LHCN-M2 (cell line): Measurements from ENCODE around the gene CPSF4. TPM values are rescaled to one million over a fixed set of nuclear protein-coding genes. Genes with fewer than 3 reads are reported as not detected.
A peak's percentile ranks its signal among the peaks of the same experiment; 100 is the strongest.

ENCODE experiments used
- DNase-seq: peaks from one replicate; pipeline ENCODE4 v3.0.0-alpha.2; 2012; ENCODE audit warnings: low read depth
- total RNA-seq: library from RNA; depleted of rRNA; stranded (reverse); fragments of >200 nt; gene quantifications from 2 replicates; pipeline ENCODE4 v1.2.3, GENCODE V29; 2014

CPSF4 gene
- total RNA-seq, 1 experiment from 2014 or later: 69.6 TPM

GRCh38 chr7:99448855-99449254, 10.1 kb downstream of the CPSF4 start:
- DNase-seq: no peak

DNA sequence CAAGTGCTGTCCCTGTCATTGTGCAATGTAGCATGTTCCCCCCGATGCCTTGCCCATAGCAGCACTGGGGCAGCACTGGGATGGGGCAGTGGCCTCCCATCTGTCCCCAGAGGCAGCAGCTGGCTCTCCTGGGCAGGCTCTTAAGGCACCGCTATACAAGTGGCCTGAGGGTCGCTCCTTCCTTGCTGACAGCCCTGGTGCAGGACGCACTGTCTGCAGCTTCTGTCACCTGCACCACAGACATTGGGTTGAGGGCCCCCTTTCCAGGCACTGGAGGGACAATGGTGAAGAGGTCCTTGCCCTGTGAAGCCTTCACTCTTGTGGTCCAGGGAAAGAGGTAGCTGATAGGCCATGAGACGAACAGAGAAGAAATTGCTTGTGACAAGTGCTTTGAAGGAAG, 10.6 kb downstream of the CPSF4 start:
- DNase-seq: no peak

GRCh38 chr7:99451936-99452335, 13.2 kb downstream of the CPSF4 start:
- no peak for DNase-seq

GRCh38 chr7:99452541-99452940, 13.8 kb downstream of the CPSF4 start:
- no peak for DNase-seq

DNA sequence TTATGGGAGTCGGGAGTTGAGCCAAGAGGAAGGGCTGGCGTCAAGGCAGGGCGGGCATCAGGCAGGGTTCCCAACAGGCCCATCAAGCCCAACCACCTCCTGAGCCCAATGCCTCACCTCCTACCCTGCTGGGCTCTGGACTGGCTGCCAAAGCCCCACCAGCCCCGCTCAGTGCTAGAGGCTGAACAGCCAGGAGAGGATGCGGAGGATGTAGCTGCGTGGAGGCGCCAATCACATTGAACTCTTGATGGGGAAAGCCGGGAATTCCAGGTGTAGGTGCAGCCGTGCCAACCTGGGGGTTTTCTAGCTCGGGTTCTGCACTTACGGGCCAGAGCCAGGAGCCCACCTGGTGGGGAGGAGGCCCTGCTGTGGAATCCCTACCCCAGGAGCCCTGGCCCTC, 14.4 kb downstream of the CPSF4 start:
- no peak for DNase-seq

GRCh38 chr7:99455874-99456273, 17.1 kb downstream of the CPSF4 start:
- no peak for DNase-seq

- DNase-seq: no peak
These were observed 17.5 kb downstream of the CPSF4 start for GRCh38 chr7:99456288-99456687.

GRCh38 chr7:99457050-99457649, 18.4 kb downstream of the CPSF4 start:
- DNase-seq: no peak

- no peak for DNase-seq
These were observed 19.1 kb downstream of the CPSF4 start for GRCh38 chr7:99457650-99458493.

- peak; percentile 35 for DNase-seq
These were observed 20.3 kb downstream of the CPSF4 start for GRCh38 chr7:99459087-99459486.

GRCh38 chr7:99460651-99461050, 21.9 kb downstream of the CPSF4 start:
- DNase-seq: no peak

- no peak for DNase-seq
These were observed 22.5 kb downstream of the CPSF4 start for GRCh38 chr7:99461221-99461620.

GRCh38 chr7:99465421-99465768, 26.7 kb downstream of the CPSF4 start:
- no peak for DNase-seq

GRCh38 chr7:99468336-99468918, 29.7 kb downstream of the CPSF4 start:
- DNase-seq: no peak

- DNase-seq: peak; percentile 22
These were observed 30.8 kb downstream of the CPSF4 start for GRCh38 chr7:99469381-99470065.

DNA sequence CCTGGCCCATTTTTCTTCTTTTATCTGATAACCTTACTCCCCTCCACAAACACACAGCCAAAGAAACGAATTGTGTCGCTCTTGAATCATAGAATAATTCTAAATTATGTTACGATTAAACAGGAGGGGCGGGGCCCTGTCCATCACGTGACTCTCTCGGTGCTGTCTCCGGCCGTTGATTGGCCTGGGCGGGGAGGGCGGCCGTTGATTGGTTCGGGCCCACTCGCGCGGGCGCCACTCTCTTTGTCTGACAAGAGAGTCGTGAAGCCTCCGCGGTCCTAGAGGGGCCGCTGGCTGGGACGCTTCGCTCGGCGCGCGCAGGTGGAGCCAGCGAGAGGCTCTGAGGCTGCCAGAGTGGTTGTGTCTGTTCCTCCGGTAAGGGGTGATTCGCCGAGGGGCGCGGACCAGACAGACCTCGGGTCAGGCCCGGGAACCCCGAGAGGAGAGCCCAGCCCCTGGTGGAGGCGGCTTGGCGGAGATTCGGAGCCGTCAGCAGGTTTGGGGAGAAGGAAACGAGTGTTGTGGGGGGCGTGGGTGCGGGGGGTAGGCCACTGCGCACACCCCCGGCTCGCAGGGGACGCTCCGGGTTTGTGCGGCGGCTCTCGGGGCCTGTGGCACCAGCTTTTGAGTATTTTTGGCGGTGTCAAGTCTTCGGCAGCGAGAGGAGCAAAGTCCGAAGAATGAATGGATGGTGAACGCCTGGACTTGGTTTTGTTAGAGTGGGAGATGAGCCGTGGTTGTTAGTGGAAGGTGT, 34.0 kb downstream of the CPSF4 start, which contains the start of gene ZNF789:
Gene ZNF789 (plus strand): TSS at position 330 of the 754 bp plus-strand sequence. CDS start 3,567 bp downstream, outside the sequence.
- DNase-seq: peak; percentile 97

GRCh38 chr7:99473315-99473596, 34.5 kb downstream of the CPSF4 start:
- DNase-seq: peak; percentile 78

DNA sequence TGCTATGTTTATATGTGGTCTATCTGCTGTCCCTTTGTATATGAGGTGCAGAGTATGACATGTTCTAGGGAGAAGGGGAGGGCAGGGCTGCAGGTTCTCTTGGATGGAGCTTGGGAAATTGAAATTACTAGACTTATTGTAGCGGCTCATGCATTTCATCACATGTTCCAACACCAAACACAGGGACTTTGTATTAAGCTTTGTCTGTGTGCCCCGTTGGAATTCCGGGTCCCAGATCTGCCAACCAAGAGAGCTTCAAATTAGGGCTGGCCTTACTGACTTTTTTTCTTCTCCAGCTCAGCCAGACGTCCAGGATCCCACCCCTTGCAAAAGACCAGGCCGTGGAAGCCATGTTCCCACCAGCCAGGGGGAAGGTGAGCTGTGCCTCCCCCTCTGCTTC, 37.4 kb downstream of the CPSF4 start:
- no peak for DNase-seq

DNA sequence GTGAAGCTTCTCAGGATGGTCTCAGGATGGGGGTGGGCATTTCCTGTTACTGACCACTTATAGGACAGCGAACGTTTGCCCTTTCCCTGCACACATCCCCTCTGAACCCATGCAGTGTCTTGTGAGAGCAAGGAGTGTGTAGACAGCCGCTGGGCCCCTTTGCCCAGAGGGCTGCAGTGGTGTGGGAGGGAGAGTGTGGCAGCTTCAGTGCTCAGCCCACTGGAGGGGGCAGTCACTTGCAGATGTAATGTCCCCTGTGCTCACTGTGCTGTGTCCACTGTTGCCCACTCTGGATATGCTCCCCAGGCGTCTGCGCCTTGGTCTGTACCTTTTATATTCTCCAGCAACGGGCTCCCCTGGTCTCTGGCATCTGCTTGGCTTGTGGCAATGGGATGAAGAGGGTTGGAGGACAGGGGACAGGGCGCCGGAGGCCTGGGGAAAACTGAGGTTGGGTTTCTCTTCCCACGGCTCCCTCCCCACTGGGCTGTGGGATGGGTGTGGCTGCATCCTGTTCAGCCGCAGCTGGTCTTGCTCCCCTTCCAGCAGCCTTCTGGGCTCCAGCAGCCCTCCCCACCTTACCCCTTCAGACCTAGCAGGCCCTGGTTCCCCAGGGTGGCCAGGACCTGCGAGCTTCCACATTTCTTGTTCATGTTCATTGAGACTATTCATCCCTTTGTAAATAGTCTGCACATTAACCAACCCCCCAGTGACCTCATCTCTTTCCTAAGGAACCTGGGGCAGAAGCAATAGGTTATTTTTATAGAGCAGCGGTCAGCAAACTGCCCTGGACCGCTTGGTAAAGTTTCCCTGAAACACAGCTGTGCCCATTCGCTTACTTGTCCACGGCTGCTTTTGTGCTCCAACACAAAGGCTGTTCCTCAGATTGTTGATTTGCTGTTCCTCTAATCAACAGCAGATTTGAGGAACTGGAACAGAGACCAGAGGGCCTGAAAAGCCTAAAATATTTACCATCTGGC, 40.0 kb downstream of the CPSF4 start:
- DNase-seq: no peak

GRCh38 chr7:99485094-99485493, 46.4 kb downstream of the CPSF4 start:
- peak; percentile 47 for DNase-seq
